Measurements from ENCODE around the gene HEXB. TPM values are rescaled to one million over a fixed set of nuclear protein-coding genes. Genes with fewer than 3 reads are reported as not detected.

Gene HEXB
- total RNA-seq, 1 experiment from 2014 or later = 248 TPM

DNA sequence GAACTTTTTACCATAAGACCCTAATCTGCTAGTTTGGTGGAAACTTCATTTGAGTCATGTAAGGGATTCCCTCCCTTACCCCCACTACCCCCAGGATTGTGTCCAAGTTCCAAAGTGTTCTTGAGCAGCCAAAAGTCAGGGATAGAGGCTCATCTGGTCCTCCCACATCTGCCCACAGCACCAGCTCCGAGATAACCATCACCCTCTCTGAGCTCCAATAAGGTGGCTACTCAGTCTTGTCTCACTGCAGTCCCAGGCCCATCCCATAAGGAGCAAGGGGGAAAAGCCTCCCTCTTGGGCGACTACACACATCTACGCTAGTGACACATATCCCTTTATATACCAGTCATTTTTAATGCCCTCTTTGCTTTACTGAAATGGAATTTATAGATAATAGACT is 32.5 kb upstream of the HEXB start:
- ATAC-seq (no peak), DNase-seq (ENCODE audit: low read depth, low spot score) (no peak)
- no peaks in the 10 kb centered on the region for H3K36me3 ChIP-seq (ENCODE audit: control insufficient read depth, insufficient read depth, low read length)
- BruUV-seq (replicated peaks) = no TSS peak
- CTCF ChIA-PET = no interaction called here
- H3K4me3 ChIP-seq (ENCODE audit: low read depth in 2 of 2, low read length in 2 of 2) = no peak overlapping the region
- no peaks in the 10 kb centered on the region for H3K9me3 ChIP-seq (ENCODE audit: control insufficient read depth, insufficient read depth, low read depth, low read length)
- POLR2A ChIA-PET = no interaction called here
- in situ Hi-C loops (cut with HindIII; ENCODE audit: low pct_unique_long_range_greater_than_20kb, low sequenced_read_pairs) (no loop called here), intact Hi-C loops (cut with micrococcal nuclease; ENCODE audit: unreplicated experiment) (no loop called here)
- no peaks in the 10 kb centered on the region for H3K27me3 ChIP-seq (ENCODE audit: control insufficient read depth, insufficient read depth, low read length)
- TF ChIP-seq TCF7L2 (IDR thresholded peaks at IDR 0.05; ENCODE audit: low read depth, low read length) (no peak), POLR2AphosphoS5 (IDR thresholded peaks at IDR 0.05; ENCODE audit: low read depth, low read length) (no peak), SIN3A (IDR thresholded peaks at IDR 0.05; ENCODE audit: borderline replicate concordance, insufficient read depth, low read depth, low read length) (no peak)
- TF ChIP-seq, protein P1, sequence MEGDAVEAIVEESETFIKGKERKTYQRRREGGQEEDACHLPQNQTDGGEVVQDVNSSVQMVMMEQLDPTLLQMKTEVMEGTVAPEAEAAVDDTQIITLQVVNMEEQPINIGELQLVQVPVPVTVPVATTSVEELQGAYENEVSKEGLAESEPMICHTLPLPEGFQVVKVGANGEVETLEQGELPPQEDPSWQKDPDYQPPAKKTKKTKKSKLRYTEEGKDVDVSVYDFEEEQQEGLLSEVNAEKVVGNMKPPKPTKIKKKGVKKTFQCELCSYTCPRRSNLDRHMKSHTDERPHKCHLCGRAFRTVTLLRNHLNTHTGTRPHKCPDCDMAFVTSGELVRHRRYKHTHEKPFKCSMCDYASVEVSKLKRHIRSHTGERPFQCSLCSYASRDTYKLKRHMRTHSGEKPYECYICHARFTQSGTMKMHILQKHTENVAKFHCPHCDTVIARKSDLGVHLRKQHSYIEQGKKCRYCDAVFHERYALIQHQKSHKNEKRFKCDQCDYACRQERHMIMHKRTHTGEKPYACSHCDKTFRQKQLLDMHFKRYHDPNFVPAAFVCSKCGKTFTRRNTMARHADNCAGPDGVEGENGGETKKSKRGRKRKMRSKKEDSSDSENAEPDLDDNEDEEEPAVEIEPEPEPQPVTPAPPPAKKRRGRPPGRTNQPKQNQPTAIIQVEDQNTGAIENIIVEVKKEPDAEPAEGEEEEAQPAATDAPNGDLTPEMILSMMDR (IDR thresholded peaks at IDR 0.05) = no peak
- TF ChIP-seq, protein P2, sequence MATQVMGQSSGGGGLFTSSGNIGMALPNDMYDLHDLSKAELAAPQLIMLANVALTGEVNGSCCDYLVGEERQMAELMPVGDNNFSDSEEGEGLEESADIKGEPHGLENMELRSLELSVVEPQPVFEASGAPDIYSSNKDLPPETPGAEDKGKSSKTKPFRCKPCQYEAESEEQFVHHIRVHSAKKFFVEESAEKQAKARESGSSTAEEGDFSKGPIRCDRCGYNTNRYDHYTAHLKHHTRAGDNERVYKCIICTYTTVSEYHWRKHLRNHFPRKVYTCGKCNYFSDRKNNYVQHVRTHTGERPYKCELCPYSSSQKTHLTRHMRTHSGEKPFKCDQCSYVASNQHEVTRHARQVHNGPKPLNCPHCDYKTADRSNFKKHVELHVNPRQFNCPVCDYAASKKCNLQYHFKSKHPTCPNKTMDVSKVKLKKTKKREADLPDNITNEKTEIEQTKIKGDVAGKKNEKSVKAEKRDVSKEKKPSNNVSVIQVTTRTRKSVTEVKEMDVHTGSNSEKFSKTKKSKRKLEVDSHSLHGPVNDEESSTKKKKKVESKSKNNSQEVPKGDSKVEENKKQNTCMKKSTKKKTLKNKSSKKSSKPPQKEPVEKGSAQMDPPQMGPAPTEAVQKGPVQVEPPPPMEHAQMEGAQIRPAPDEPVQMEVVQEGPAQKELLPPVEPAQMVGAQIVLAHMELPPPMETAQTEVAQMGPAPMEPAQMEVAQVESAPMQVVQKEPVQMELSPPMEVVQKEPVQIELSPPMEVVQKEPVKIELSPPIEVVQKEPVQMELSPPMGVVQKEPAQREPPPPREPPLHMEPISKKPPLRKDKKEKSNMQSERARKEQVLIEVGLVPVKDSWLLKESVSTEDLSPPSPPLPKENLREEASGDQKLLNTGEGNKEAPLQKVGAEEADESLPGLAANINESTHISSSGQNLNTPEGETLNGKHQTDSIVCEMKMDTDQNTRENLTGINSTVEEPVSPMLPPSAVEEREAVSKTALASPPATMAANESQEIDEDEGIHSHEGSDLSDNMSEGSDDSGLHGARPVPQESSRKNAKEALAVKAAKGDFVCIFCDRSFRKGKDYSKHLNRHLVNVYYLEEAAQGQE (IDR thresholded peaks at IDR 0.05; ENCODE audit: insufficient read depth in 1 of 2, low read depth in 2 of 2, low read length in 1 of 2) = no peak
- H3K27ac ChIP-seq (ENCODE audit: low read length) = no peak overlapping the region
- H3K4me1 ChIP-seq (ENCODE audit: control insufficient read depth, insufficient read depth, low read length) = peaks cover 4% of the 10 kb centered on the region; the same call in 1 of the 2 replicates

DNA sequence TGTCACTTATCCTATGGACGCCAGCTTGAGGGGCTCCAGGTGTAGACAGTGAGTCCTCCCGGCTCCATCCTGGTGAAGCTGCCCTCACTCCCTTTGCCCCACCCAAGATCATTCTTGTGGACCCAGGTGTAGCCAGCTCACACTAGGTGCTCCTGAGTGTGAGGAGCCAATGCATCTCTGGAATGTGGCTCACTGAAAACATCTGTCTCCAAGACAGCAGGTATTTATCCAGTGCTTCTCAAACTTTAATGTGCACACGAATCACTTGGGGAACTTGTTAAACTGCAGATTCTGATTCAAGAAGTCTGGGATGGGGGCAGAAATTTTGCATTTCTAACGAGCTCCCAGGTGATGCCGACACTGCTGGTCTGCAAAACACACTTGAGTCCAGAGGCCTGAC is 31.0 kb upstream of the HEXB start:
- ChIA-PET POLR2A (no interaction called here), CTCF (no interaction called here)
- TF ChIP-seq TCF7L2 (IDR thresholded peaks at IDR 0.05; ENCODE audit: low read depth, low read length) (no peak), SIN3A (IDR thresholded peaks at IDR 0.05; ENCODE audit: borderline replicate concordance, insufficient read depth, low read depth, low read length) (no peak), POLR2AphosphoS5 (IDR thresholded peaks at IDR 0.05; ENCODE audit: low read depth, low read length) (no peak)
- TF ChIP-seq, protein P2 (IDR thresholded peaks at IDR 0.05; ENCODE audit: insufficient read depth in 1 of 2, low read depth in 2 of 2, low read length in 1 of 2) = no peak
- TF ChIP-seq, protein P1 (IDR thresholded peaks at IDR 0.05) = no peak
- no TSS peak for BruUV-seq (replicated peaks)
- Histone ChIP-seq H3K4me3 (ENCODE audit: low read depth in 2 of 2, low read length in 2 of 2) (no peak overlapping the region), H3K27ac (ENCODE audit: low read length) (no peak overlapping the region), H3K4me1 (ENCODE audit: control insufficient read depth, insufficient read depth, low read length) (peaks cover 3% of the 10 kb centered on the region; the same call in 1 of the 2 replicates), H3K36me3 (ENCODE audit: control insufficient read depth, insufficient read depth, low read length) (no peaks in the 10 kb centered on the region), H3K9me3 (ENCODE audit: control insufficient read depth, insufficient read depth, low read depth, low read length) (no peaks in the 10 kb centered on the region), H3K27me3 (ENCODE audit: control insufficient read depth, insufficient read depth, low read length) (no peaks in the 10 kb centered on the region)
- no peak for DNase-seq (ENCODE audit: low read depth, low spot score)
- intact Hi-C loops (cut with micrococcal nuclease; ENCODE audit: unreplicated experiment) (no loop called here), in situ Hi-C loops (cut with HindIII; ENCODE audit: low pct_unique_long_range_greater_than_20kb, low sequenced_read_pairs) (no loop called here)
- no peak for ATAC-seq

Measured in Panc1 (cell line).